Measurements from ENCODE around the gene CRABP2.

- TF ChIP-seq, protein P1, sequence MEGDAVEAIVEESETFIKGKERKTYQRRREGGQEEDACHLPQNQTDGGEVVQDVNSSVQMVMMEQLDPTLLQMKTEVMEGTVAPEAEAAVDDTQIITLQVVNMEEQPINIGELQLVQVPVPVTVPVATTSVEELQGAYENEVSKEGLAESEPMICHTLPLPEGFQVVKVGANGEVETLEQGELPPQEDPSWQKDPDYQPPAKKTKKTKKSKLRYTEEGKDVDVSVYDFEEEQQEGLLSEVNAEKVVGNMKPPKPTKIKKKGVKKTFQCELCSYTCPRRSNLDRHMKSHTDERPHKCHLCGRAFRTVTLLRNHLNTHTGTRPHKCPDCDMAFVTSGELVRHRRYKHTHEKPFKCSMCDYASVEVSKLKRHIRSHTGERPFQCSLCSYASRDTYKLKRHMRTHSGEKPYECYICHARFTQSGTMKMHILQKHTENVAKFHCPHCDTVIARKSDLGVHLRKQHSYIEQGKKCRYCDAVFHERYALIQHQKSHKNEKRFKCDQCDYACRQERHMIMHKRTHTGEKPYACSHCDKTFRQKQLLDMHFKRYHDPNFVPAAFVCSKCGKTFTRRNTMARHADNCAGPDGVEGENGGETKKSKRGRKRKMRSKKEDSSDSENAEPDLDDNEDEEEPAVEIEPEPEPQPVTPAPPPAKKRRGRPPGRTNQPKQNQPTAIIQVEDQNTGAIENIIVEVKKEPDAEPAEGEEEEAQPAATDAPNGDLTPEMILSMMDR (IDR thresholded peaks at IDR 0.05) = no peak
- TF ChIP-seq POLR2AphosphoS5 (IDR thresholded peaks at IDR 0.05; ENCODE audit: low read depth, low read length) (no peak), EZH2phosphoT487 (IDR thresholded peaks at IDR 0.05; ENCODE audit: borderline replicate concordance, low read depth) (no peak), JUND (IDR thresholded peaks at IDR 0.05) (no peak), TAF1 (IDR thresholded peaks at IDR 0.05; ENCODE audit: borderline replicate concordance, low read depth, low read length) (no peak), MAX (IDR thresholded peaks at IDR 0.05; ENCODE audit: low read depth) (no peak), USF2 (IDR thresholded peaks at IDR 0.05; ENCODE audit: borderline replicate concordance, low read depth, low read length) (no peak), REST (IDR thresholded peaks at IDR 0.05; ENCODE audit: low read depth, low read length) (no peak), EP300 (IDR thresholded peaks at IDR 0.05; ENCODE audit: borderline replicate concordance in 1 of 2, low read depth in 1 of 2, low read length in 1 of 2) (no peak), YY1 (IDR thresholded peaks at IDR 0.05; ENCODE audit: low read depth) (no peak)
These were observed 44.2 kb upstream of the CRABP2 start for GRCh38 chr1:156749419-156750118.

Measured in SK-N-SH (cell line).